NT2/D1 (cell line): ENCODE results near the gene MED23.

Source experiments
- DNase-seq: peaks from one replicate; pipeline ENCODE4 v3.0.0-alpha.2; 2011; ENCODE audit warnings: low read depth, low spot score
- H3K27me3 ChIP-seq: 2 replicates; pipeline ENCODE4 v1.6.0; 2011; ENCODE audit warnings: mild to moderate bottlenecking; ENCODE audit not compliant: insufficient read length, insufficient read depth
- H3K36me3 ChIP-seq: 2 replicates; pipeline ENCODE4 v1.6.1; 2011; ENCODE audit warnings: mild to moderate bottlenecking, low read length, mixed read lengths; ENCODE audit not compliant: insufficient read depth, insufficient read length
- H3K4me1 ChIP-seq: 2 replicates; pipeline ENCODE4 v1.5.1; 2011; ENCODE audit not compliant: insufficient read depth, insufficient read length
- H3K4me3 ChIP-seq: 2 replicates; pipeline ENCODE4 v1.5.1; 2011; ENCODE audit warnings: low read depth; ENCODE audit not compliant: insufficient read length
- H3K9ac ChIP-seq: 2 replicates; pipeline ENCODE4 v1.6.0; 2011; ENCODE audit warnings: low read depth; ENCODE audit not compliant: insufficient read length
- H3K9me3 ChIP-seq: 2 replicates; pipeline ENCODE4 v1.5.1; 2011; ENCODE audit warnings: mild to moderate bottlenecking, low read length; ENCODE audit not compliant: insufficient read depth
- SUZ12 ChIP-seq: IDR thresholded peaks from 2 replicates; pipeline ENCODE4 v1.6.1; 2011; ENCODE audit not compliant: insufficient read length, insufficient read depth; ENCODE audit errors: extremely low read depth
- YY1 ChIP-seq: IDR thresholded peaks from 2 replicates; pipeline ENCODE4 v1.6.1; 2011; ENCODE audit not compliant: insufficient read length, insufficient read depth
- ZNF274 ChIP-seq: IDR thresholded peaks from 2 replicates; pipeline ENCODE4 v1.6.1; 2011; ENCODE audit warnings: mild to moderate bottlenecking, low read depth, low read length

The MED23 gene

GRCh38 chr6:131651782-131652181 lies 23.7 kb upstream of the MED23 start:
- H3K9me3 ChIP-seq, result no peaks in the 10 kb centered on the region
- no peak overlapping the region for H3K4me3 ChIP-seq
- DNase-seq, result no peak
- H3K36me3 ChIP-seq, result no peaks in the 10 kb centered on the region
- H3K27me3 ChIP-seq, result no peaks in the 10 kb centered on the region
- no peaks in the 10 kb centered on the region for H3K4me1 ChIP-seq
- no peak overlapping the region for H3K9ac ChIP-seq
- TF ChIP-seq ZNF274 (no peak), SUZ12 (no peak), YY1 (no peak)

GRCh38 chr6:131646249-131646670 lies 18.2 kb upstream of the MED23 start:
- H3K9ac ChIP-seq, result no peak overlapping the region

GRCh38 chr6:131645846-131646245 lies 17.8 kb upstream of the MED23 start:
- Histone ChIP-seq H3K4me1 (no peaks in the 10 kb centered on the region), H3K36me3 (no peaks in the 10 kb centered on the region), H3K4me3 (no peak overlapping the region), H3K27me3 (no peaks in the 10 kb centered on the region), H3K9me3 (no peaks in the 10 kb centered on the region), H3K9ac (no peak overlapping the region)
- DNase-seq, result no peak
- TF ChIP-seq ZNF274 (no peak), SUZ12 (no peak), YY1 (no peak)

More at GRCh38 chr6:131646249-131646670, 18.2 kb upstream of the MED23 start:
- Histone ChIP-seq H3K27me3 (no peaks in the 10 kb centered on the region), H3K4me3 (no peak overlapping the region), H3K9me3 (no peaks in the 10 kb centered on the region), H3K36me3 (no peaks in the 10 kb centered on the region), H3K4me1 (no peaks in the 10 kb centered on the region)
- TF ChIP-seq SUZ12, result no peak
- TF ChIP-seq ZNF274, result no peak
- no peak for TF ChIP-seq YY1
- no peak for DNase-seq

- H3K36me3 ChIP-seq, result no peaks in the 10 kb centered on the region
- no peaks in the 10 kb centered on the region for H3K9me3 ChIP-seq
- no peak for TF ChIP-seq ZNF274
- TF ChIP-seq YY1, result no peak
- TF ChIP-seq SUZ12, result no peak
- DNase-seq, result no peak
- H3K4me1 ChIP-seq, result no peaks in the 10 kb centered on the region
- no peaks in the 10 kb centered on the region for H3K27me3 ChIP-seq
- no peak overlapping the region for H3K4me3 ChIP-seq
- H3K9ac ChIP-seq, result no peak overlapping the region
Measured at GRCh38 chr6:131644921-131645320, 16.9 kb upstream of the MED23 start.

- Histone ChIP-seq H3K4me1 (no peaks in the 10 kb centered on the region), H3K27me3 (no peaks in the 10 kb centered on the region), H3K9me3 (no peaks in the 10 kb centered on the region), H3K9ac (no peak overlapping the region), H3K4me3 (no peak overlapping the region), H3K36me3 (no peaks in the 10 kb centered on the region)
- DNase-seq, result no peak
- no peak for TF ChIP-seq SUZ12
- TF ChIP-seq ZNF274, result no peak
- TF ChIP-seq YY1, result no peak
Measured at GRCh38 chr6:131643855-131644460, 15.9 kb upstream of the MED23 start.

- TF ChIP-seq ZNF274, result no peak
- no peak for TF ChIP-seq YY1
- no peak for TF ChIP-seq SUZ12
- Histone ChIP-seq H3K4me3 (no peak overlapping the region), H3K36me3 (no peaks in the 10 kb centered on the region), H3K27me3 (no peaks in the 10 kb centered on the region), H3K9ac (no peak overlapping the region), H3K9me3 (no peaks in the 10 kb centered on the region), H3K4me1 (no peaks in the 10 kb centered on the region)
- DNase-seq, result no peak
Measured at GRCh38 chr6:131642987-131643611, 15.1 kb upstream of the MED23 start.

- Histone ChIP-seq H3K9me3 (no peaks in the 10 kb centered on the region), H3K9ac (no peak overlapping the region), H3K36me3 (no peaks in the 10 kb centered on the region), H3K4me3 (no peak overlapping the region), H3K27me3 (no peaks in the 10 kb centered on the region), H3K4me1 (no peaks in the 10 kb centered on the region)
- DNase-seq, result no peak
- TF ChIP-seq SUZ12 (no peak), ZNF274 (no peak), YY1 (no peak)
Measured at GRCh38 chr6:131642565-131642964, 14.5 kb upstream of the MED23 start.

GRCh38 chr6:131641554-131641953 lies 13.5 kb upstream of the MED23 start:
- no peaks in the 10 kb centered on the region for H3K4me1 ChIP-seq
- no peak overlapping the region for H3K9ac ChIP-seq
- DNase-seq, result no peak
- TF ChIP-seq ZNF274, result no peak
- no peak for TF ChIP-seq SUZ12
- TF ChIP-seq YY1, result no peak
- H3K9me3 ChIP-seq, result no peaks in the 10 kb centered on the region
- H3K27me3 ChIP-seq, result no peaks in the 10 kb centered on the region
- no peaks in the 10 kb centered on the region for H3K36me3 ChIP-seq
- H3K4me3 ChIP-seq, result no peak overlapping the region
